ENCODE measurements around the gene ATXN7L2.
"Not testable (repeated sequence)": the region's sequence is repeated elsewhere in the genome, so short reads cannot be mapped to it uniquely, and the experiment has no call there.

- TF ChIP-seq CTCF (IDR thresholded peaks at IDR 0.05; ENCODE audit: poor library complexity); EZH2 (IDR thresholded peaks at IDR 0.05; ENCODE audit: borderline replicate concordance): not testable (repeated sequence)
Observed at GRCh38 chr1:109473284-109474057, 10.2 kb upstream of the ATXN7L2 start.

All from hepatocyte (in vitro differentiated cells).